Vagina (tissue), 2 donors: ENCODE results near the gene C6orf132. TPM values are rescaled to one million over a fixed set of nuclear protein-coding genes. Genes with fewer than 3 reads are reported as not detected.

Experiments used
- DNase-seq, 2 donors: peaks; one replicate each; pipeline ENCODE4 v3.0.0-alpha.2; 2017; ENCODE audit errors: extremely low spot score in 2 of 2
- H3K27ac ChIP-seq: fragments of 200-600 bp; sonication (generic); one replicate; pipeline ENCODE4 v1.5.1; 2019
- H3K27me3 ChIP-seq: fragments of 200-600 bp; sonication (generic); one replicate; pipeline ENCODE4 v1.5.1; 2019
- H3K36me3 ChIP-seq, 2 donors: fragments of 200-600 bp; sonication (generic); one replicate each; pipeline ENCODE4 v1.5.1; 2017 to 2019
- H3K4me1 ChIP-seq: fragments of 200-600 bp; sonication (generic); one replicate; pipeline ENCODE4 v1.5.1; 2019
- H3K4me3 ChIP-seq, 2 donors: fragments of 200-600 bp; sonication (generic); 1 replicate in 1 of 2; 2 replicates in 1 of 2; pipeline ENCODE4 v1.5.1; 2016 to 2019
- H3K9me3 ChIP-seq: fragments of 200-600 bp; sonication (generic); one replicate; pipeline ENCODE4 v1.5.1; 2019
- POLR2A ChIP-seq, 2 donors: fragments of 450-650 bp; IDR thresholded peaks; one replicate each; pipeline ENCODE4 v1.6.1; 2017; ENCODE audit warnings: antibody characterized with exemption in 2 of 2, mild to moderate bottlenecking in 2 of 2, moderate library complexity in 2 of 2
- POLR2AphosphoS5 ChIP-seq, 2 donors: sonication (generic); formaldehyde crosslinking; IDR thresholded peaks; one replicate each; pipeline ENCODE4 v1.9.0; 2017; ENCODE audit warnings: antibody characterized with exemption in 2 of 2, mild to moderate bottlenecking in 2 of 2, low read depth in 1 of 2; ENCODE audit not compliant: insufficient read depth in 1 of 2
- intact Hi-C: fragments of 100-400 bp; cut with DNase I; formaldehyde crosslinking; loops from one replicate; pipeline ENCODE4 v1.15.1; 2023
- total RNA-seq: library from RNA; depleted of rRNA; stranded (reverse); fragments of >200 nt; gene quantifications from one replicate; pipeline ENCODE4 v1.2.3, GENCODE V29; 2016
- TF ChIP-seq, protein P1 (sequence below), 3 experiments: fragments of 450-650 bp in 2 of 3; fragments of 200-600 bp in 1 of 3; sonication (generic) in 1 of 3; IDR thresholded peaks; one replicate each; pipeline ENCODE4 v1.5.1; 2017 to 2019; ENCODE audit warnings: antibody characterized with exemption in 3 of 3, mild to moderate bottlenecking in 2 of 3, moderate library complexity in 2 of 3

The C6orf132 gene
- total RNA-seq, 1 donor from 2014 or later, result 78.6 TPM

DNA sequence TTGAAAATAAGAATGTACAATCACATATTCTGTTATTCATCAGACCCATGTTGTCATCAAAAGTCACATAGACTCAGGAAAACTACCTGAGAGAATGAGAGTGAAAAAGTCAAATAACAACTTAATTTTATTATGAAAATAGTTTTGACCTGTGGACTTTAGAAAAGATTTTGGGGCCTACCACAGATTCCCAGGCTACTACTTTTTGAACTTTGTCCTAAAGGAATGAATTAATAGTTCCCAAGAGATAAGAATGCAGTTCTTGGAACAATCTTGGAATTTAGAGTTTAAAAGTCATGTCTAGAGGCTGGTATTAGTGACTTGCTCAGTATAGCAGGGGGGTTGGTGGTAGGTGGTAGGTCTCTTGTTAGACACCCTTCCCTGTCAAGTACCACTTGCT is 88.8 kb downstream of the C6orf132 start:
- H3K9me3 ChIP-seq, result no peaks in the 10 kb centered on the region
- H3K36me3 ChIP-seq, result peaks cover 0 to 56% of the 10 kb centered on the region in 2 donors
- no peak for DNase-seq
- peaks cover 33% of the 10 kb centered on the region for H3K4me1 ChIP-seq
- TF ChIP-seq POLR2AphosphoS5 (IDR thresholded peaks at IDR 0.05; ENCODE audit: insufficient read depth in 1 of 2, low read depth in 1 of 2) (no peak), POLR2A (IDR thresholded peaks at IDR 0.05) (no peak)
- TF ChIP-seq, protein P1, sequence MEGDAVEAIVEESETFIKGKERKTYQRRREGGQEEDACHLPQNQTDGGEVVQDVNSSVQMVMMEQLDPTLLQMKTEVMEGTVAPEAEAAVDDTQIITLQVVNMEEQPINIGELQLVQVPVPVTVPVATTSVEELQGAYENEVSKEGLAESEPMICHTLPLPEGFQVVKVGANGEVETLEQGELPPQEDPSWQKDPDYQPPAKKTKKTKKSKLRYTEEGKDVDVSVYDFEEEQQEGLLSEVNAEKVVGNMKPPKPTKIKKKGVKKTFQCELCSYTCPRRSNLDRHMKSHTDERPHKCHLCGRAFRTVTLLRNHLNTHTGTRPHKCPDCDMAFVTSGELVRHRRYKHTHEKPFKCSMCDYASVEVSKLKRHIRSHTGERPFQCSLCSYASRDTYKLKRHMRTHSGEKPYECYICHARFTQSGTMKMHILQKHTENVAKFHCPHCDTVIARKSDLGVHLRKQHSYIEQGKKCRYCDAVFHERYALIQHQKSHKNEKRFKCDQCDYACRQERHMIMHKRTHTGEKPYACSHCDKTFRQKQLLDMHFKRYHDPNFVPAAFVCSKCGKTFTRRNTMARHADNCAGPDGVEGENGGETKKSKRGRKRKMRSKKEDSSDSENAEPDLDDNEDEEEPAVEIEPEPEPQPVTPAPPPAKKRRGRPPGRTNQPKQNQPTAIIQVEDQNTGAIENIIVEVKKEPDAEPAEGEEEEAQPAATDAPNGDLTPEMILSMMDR (IDR thresholded peaks at IDR 0.05), result no peak
- intact Hi-C loops, result no loop called here
- no peaks in the 10 kb centered on the region for H3K27me3 ChIP-seq
- H3K27ac ChIP-seq, result no peak overlapping the region
- H3K4me3 ChIP-seq, result no peak overlapping the region

- Histone ChIP-seq H3K36me3 (peaks cover 0 to 33% of the 10 kb centered on the region in 2 donors), H3K4me1 (peaks cover 52% of the 10 kb centered on the region), H3K27ac (no peak overlapping the region), H3K4me3 (peak overlapping the region; percentile 54 to 77), H3K9me3 (no peaks in the 10 kb centered on the region), H3K27me3 (no peaks in the 10 kb centered on the region)
- DNase-seq, result no peak
- intact Hi-C loops, result no loop called here
- TF ChIP-seq POLR2AphosphoS5 (IDR thresholded peaks at IDR 0.05; ENCODE audit: insufficient read depth in 1 of 2, low read depth in 1 of 2) (no peak), POLR2A (IDR thresholded peaks at IDR 0.05) (no peak)
- TF ChIP-seq, protein P1 (IDR thresholded peaks at IDR 0.05), result no peak
Measured at GRCh38 chr6:42051268-42051653, 91.2 kb downstream of the C6orf132 start.

Other genes starting within 250 kb of the C6orf132 start
- 9.1 TPM for gene USP49, start 247.2 kb downstream of the C6orf132 start, total RNA-seq
- gene MED20, start 221.5 kb downstream of the C6orf132 start, total RNA-seq, result 9.6 TPM
- gene BYSL, start 221.1 kb downstream of the C6orf132 start, total RNA-seq, result 16.0 TPM
- gene CCND3, start 200.8 kb downstream of the C6orf132 start, total RNA-seq, result 122 TPM
- 35.6 TPM for gene TAF8, start 92.1 kb downstream of the C6orf132 start, total RNA-seq
- gene GUCA1A, start 30.7 kb upstream of the C6orf132 start, total RNA-seq, result not detected
- gene GUCA1B, start 52.3 kb upstream of the C6orf132 start, total RNA-seq, result not detected
- gene MRPS10, start 75.2 kb upstream of the C6orf132 start, total RNA-seq, result 21.4 TPM